Stimulated activated CD4-positive, alpha-beta T cell treated with anti-CD3 and anti-CD28 coated beads, Interleukin-4, amount 100 ng/mL, for 1 hour (primary cell): Measurements from ENCODE around the gene WASF3.
"Not testable (repeated sequence)": the region's sequence is repeated elsewhere in the genome, so short reads cannot be mapped to it uniquely, and the experiment has no call there.

Experiments
- DNase-seq: peaks from one replicate; pipeline ENCODE4 v3.0.0-alpha.2; 2020

The WASF3 gene

DNA sequence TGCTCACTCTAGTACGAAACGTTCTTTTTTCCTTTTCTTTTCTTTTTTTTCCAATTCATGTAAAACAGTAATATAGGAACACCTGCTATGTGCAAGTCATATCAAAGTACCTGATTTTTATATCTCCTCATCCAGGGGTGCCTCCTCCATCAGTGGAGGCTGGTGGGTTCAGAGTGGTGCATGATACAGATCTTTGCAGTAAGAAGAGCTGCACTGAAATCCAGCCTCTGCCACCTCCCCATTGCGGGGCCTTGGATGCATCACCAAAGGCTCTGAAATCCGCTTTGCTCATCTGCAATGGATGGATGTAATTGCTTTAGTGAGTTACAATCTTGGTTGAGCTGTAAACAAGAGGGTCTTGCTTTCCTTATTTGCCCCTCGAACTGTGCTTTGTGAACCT lies 164.8 kb downstream of the WASF3 start:
- DNase-seq = no peak

DNA sequence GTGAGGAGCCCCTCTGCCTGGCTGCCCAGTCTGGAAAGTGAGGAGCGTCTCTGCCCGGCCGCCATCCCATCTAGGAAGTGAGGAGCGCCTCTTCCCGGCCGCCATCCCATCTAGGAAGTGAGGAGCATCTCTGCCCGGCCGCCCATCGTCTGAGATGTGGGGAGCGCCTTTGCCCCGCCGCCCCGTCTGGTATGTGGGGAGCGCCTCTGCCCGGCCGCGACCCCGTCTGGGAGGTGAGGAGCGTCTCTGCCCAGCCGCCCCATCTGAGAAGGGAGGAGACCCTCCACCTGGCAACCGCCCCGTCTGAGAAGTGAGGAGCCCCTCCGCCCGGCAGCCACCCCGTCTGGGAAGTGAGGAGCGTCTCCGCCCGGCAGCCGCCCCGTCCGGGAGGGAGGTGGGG lies 166.1 kb downstream of the WASF3 start:
- DNase-seq = not testable (repeated sequence)

GRCh38 chr13:26726684-26727083 lies 169.2 kb downstream of the WASF3 start:
- DNase-seq = no peak

GRCh38 chr13:26727122-26727521 lies 169.6 kb downstream of the WASF3 start:
- no peak for DNase-seq

- no peak for DNase-seq
Observed at GRCh38 chr13:26727633-26728032, 170.2 kb downstream of the WASF3 start.

DNA sequence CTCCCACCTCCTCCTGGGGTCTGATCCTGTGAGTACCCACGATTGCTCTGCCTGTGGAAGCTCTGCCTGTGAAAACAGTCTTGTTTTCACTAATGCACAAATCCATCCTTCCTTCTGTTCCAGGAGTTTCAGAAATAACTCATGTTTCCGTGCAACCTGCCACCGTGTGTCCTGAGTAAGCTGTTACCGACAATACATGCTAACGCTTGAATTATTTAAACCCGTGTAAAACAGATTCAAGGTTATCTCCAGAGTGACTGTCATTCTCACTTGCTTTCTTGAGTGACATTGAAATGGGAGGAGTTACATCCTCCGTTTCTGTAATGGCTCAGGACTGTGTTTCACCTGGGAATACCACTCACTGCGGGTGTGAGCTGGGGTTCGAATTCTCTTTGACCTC lies 178.2 kb downstream of the WASF3 start:
- no peak for DNase-seq
